Fibroblast of lung (primary cell): Measurements from ENCODE around the gene MAPK8IP1. TPM values are rescaled to one million over a fixed set of nuclear protein-coding genes. Genes with fewer than 3 reads are reported as not detected.

ENCODE experiments used
- DNase-seq, 2 donors: peaks; one replicate each; pipeline versions ENCODE4 v3.0.0 to v3.0.0-alpha.2; 2010; ENCODE audit warnings: low read depth in 2 of 2
- H2AFZ ChIP-seq: 2 replicates; pipeline ENCODE4 v1.5.1; 2012; ENCODE audit warnings: low read length, control low read depth, inconsistent platforms
- H3K27ac ChIP-seq: 2 replicates; pipeline ENCODE4 v1.5.1; 2011; ENCODE audit warnings: low read length, control low read depth; ENCODE audit not compliant: insufficient read depth
- H3K27me3 ChIP-seq: 2 replicates; pipeline ENCODE4 v1.5.1; 2011; ENCODE audit warnings: mild to moderate bottlenecking, low read length; ENCODE audit not compliant: control insufficient read depth, insufficient read depth
- H3K36me3 ChIP-seq: 2 replicates; pipeline ENCODE4 v1.5.1; 2011; ENCODE audit warnings: low read length; ENCODE audit not compliant: control insufficient read depth, insufficient read depth
- H3K4me1 ChIP-seq: 2 replicates; pipeline ENCODE4 v1.5.1; 2011; ENCODE audit warnings: low read length; ENCODE audit not compliant: control insufficient read depth, insufficient read depth; ENCODE audit errors: extremely low read depth
- H3K4me2 ChIP-seq: 2 replicates; pipeline ENCODE4 v1.5.1; 2011; ENCODE audit warnings: low read length, control low read depth; ENCODE audit not compliant: insufficient read depth; ENCODE audit errors: extremely low read depth
- H3K4me3 ChIP-seq, 4 experiments: fragments of 200-600 bp in 1 of 4; sonication (generic) in 1 of 4; replicated peaks in 1 of 4; 2 replicates each; pipeline ENCODE4 v1.5.1; 2011 to 2016; ENCODE audit warnings: low read length in 4 of 4, low read depth in 3 of 4, mild to moderate bottlenecking in 3 of 4, control low read depth in 2 of 4, inconsistent platforms in 1 of 4, mixed read lengths in 1 of 4; ENCODE audit not compliant: insufficient read depth in 1 of 4; ENCODE audit errors: control extremely low read depth in 1 of 4
- H3K79me2 ChIP-seq: 2 replicates; pipeline ENCODE4 v1.5.1; 2012; ENCODE audit warnings: mild to moderate bottlenecking, low read length, inconsistent platforms; ENCODE audit not compliant: control insufficient read depth, insufficient read depth
- H3K9ac ChIP-seq: 2 replicates; pipeline ENCODE4 v1.5.1; 2011; ENCODE audit warnings: mild to moderate bottlenecking, low read length, control low read depth; ENCODE audit not compliant: insufficient read depth
- H3K9me3 ChIP-seq: 2 replicates; pipeline ENCODE4 v1.5.1; 2012; ENCODE audit warnings: low read depth, low read length; ENCODE audit not compliant: control insufficient read depth, insufficient read depth
- H4K20me1 ChIP-seq: 2 replicates; pipeline ENCODE4 v1.5.1; 2011; ENCODE audit warnings: low read length; ENCODE audit not compliant: control insufficient read depth, insufficient read depth; ENCODE audit errors: extremely low read depth
- EZH2 ChIP-seq: IDR thresholded peaks from 2 replicates; pipeline ENCODE4 v1.5.1; 2012; ENCODE audit warnings: low read length, control low read depth, mild to moderate bottlenecking; ENCODE audit errors: missing control alignments
- polyA plus RNA-seq, 2 donors: library from polyadenylated mRNA; depleted of rRNA in 1 of 2; stranded (reverse) in 1 of 2; unstranded in 1 of 2; fragments of >200 nt; gene quantifications; 2 replicates each; pipeline ENCODE4 v1.2.1, GENCODE V29; 2011 to 2012; ENCODE audit warnings: missing spikeins in 1 of 2
- total RNA-seq: library from RNA; depleted of rRNA; stranded (reverse); fragments of >200 nt; gene quantifications from 2 replicates; pipeline ENCODE4 v1.2.1, GENCODE V29; 2014
- TF ChIP-seq, protein P1 (sequence below), 2 donors: IDR thresholded peaks in 1 of 2; conservative IDR thresholded peaks in 1 of 2; 1 replicate in 1 of 2; 2 replicates in 1 of 2; pipeline ENCODE4 v1.5.1; 2011 to 2012; ENCODE audit warnings: low read length in 2 of 2, control low read depth in 1 of 2, inconsistent platforms in 1 of 2, low read depth in 1 of 2, mild to moderate bottlenecking in 1 of 2

The MAPK8IP1 gene
- total and polyA plus RNA-seq, 2 donors (not counting 1 experiment from before 2014, with no cell fraction given): 3.8 to 6.6 TPM

GRCh38 chr11:45918331-45918941, 33.0 kb downstream of the MAPK8IP1 start:
- Histone ChIP-seq H3K9ac (peak overlapping the region; percentile 49), H3K36me3 (peaks cover 12% of the 10 kb centered on the region), H3K4me3 (peak overlapping the region; percentile 81 to 100 (median 90)), H3K79me2 (peaks cover 18% of the 10 kb centered on the region), H3K4me2 (peak overlapping the region; percentile 96), H3K4me1 (peaks cover 2% of the 10 kb centered on the region), H3K27me3 (peaks cover 22% of the 10 kb centered on the region), H3K27ac (peak overlapping the region; percentile 94), H4K20me1 (no peaks in the 10 kb centered on the region), H3K9me3 (no peaks in the 10 kb centered on the region), H2AFZ (peak overlapping the region; percentile 82)
- TF ChIP-seq, protein P1, sequence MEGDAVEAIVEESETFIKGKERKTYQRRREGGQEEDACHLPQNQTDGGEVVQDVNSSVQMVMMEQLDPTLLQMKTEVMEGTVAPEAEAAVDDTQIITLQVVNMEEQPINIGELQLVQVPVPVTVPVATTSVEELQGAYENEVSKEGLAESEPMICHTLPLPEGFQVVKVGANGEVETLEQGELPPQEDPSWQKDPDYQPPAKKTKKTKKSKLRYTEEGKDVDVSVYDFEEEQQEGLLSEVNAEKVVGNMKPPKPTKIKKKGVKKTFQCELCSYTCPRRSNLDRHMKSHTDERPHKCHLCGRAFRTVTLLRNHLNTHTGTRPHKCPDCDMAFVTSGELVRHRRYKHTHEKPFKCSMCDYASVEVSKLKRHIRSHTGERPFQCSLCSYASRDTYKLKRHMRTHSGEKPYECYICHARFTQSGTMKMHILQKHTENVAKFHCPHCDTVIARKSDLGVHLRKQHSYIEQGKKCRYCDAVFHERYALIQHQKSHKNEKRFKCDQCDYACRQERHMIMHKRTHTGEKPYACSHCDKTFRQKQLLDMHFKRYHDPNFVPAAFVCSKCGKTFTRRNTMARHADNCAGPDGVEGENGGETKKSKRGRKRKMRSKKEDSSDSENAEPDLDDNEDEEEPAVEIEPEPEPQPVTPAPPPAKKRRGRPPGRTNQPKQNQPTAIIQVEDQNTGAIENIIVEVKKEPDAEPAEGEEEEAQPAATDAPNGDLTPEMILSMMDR (conservative IDR thresholded peaks at IDR 0.05 in 1 of 2, IDR thresholded peaks at IDR 0.05 in 1 of 2; ENCODE audit: low read depth in 1 of 2, low read length in 2 of 2): no peak
- no peak for TF ChIP-seq EZH2
- peak; percentile 63 to 67 for DNase-seq

GRCh38 chr11:45918962-45919675, 33.7 kb downstream of the MAPK8IP1 start:
- TF ChIP-seq, protein P1 (conservative IDR thresholded peaks at IDR 0.05 in 1 of 2, IDR thresholded peaks at IDR 0.05 in 1 of 2; ENCODE audit: low read depth in 1 of 2, low read length in 2 of 2): no peak
- TF ChIP-seq EZH2: no peak
- H3K4me3 ChIP-seq: peak overlapping the region in 2 of 4 experiments; percentile 83 to 100
- peaks cover 18% of the 10 kb centered on the region for H3K79me2 ChIP-seq
- no peaks in the 10 kb centered on the region for H4K20me1 ChIP-seq
- H2AFZ ChIP-seq: no peak overlapping the region
- peaks cover 2% of the 10 kb centered on the region for H3K4me1 ChIP-seq
- peak overlapping the region; percentile 96 for H3K4me2 ChIP-seq
- DNase-seq: no peak
- H3K9me3 ChIP-seq: no peaks in the 10 kb centered on the region
- peaks cover 23% of the 10 kb centered on the region for H3K27me3 ChIP-seq
- peaks cover 8% of the 10 kb centered on the region for H3K36me3 ChIP-seq
- H3K27ac ChIP-seq: no peak overlapping the region
- no peak overlapping the region for H3K9ac ChIP-seq

GRCh38 chr11:45919806-45920530, 34.5 kb downstream of the MAPK8IP1 start:
- no peak for TF ChIP-seq EZH2
- TF ChIP-seq, protein P1 (conservative IDR thresholded peaks at IDR 0.05 in 1 of 2, IDR thresholded peaks at IDR 0.05 in 1 of 2; ENCODE audit: low read depth in 1 of 2, low read length in 2 of 2): no peak
- Histone ChIP-seq H3K4me2 (no peak overlapping the region), H3K79me2 (peaks cover 18% of the 10 kb centered on the region)

More at GRCh38 chr11:45919806-45920530, 34.5 kb downstream of the MAPK8IP1 start:
- Histone ChIP-seq H3K4me1 (peaks cover 2% of the 10 kb centered on the region), H3K4me3 (no peak overlapping the region), H3K36me3 (peaks cover 2% of the 10 kb centered on the region), H3K27me3 (peaks cover 23% of the 10 kb centered on the region), H3K9me3 (no peaks in the 10 kb centered on the region), H3K9ac (no peak overlapping the region), H4K20me1 (no peaks in the 10 kb centered on the region), H3K27ac (no peak overlapping the region), H2AFZ (no peak overlapping the region)
- no peak for DNase-seq
